HG03097 (cell line): ENCODE measurements around the gene PCAT7.

Source experiments
- ATAC-seq: cut with Tn5 transposase; IDR thresholded peaks from one replicate; pipeline ENCODE4 v1.9.1; 2021; ENCODE audit not compliant: unreplicated experiment, low FRiP score

PCAT7 gene

DNA sequence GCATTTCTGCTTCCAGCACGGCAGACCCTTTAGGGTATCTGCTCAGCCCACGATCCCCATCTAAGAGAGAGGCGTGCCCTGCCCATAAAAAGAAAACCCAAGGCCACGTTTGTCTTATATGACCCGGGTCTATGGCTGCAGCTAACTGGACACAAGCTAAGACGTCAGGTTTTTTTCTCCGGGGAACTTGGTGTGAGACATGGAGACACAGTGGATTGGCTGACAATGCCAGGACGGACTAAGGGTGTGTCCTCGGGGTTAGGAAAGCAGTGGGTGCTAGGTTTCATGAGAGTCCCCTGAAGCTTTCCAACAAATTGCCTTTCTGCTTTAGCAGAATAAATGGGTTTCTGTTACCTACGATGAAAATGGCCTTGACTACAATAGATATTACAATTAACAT is 45.8 kb downstream of the PCAT7 start:
- no peak for ATAC-seq

DNA sequence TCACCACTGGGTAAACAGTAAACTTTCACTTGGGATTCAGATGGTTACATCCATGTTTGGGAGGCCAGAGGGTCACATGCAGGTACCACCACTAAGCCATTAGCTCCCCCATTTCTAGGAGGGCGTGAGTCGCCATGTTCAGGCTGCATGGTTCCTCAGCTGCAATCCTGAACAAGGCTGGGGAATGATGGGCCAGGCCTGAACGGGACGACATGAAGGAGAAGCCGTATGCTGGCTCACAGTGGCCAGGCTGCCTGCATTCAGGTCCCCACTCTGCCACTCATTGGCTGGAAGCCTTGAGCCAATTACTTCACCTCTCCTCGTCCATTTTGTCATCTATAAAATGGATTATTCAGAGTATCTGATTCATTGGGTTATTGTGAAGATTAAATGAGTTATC is 47.8 kb downstream of the PCAT7 start:
- ATAC-seq, result no peak

DNA sequence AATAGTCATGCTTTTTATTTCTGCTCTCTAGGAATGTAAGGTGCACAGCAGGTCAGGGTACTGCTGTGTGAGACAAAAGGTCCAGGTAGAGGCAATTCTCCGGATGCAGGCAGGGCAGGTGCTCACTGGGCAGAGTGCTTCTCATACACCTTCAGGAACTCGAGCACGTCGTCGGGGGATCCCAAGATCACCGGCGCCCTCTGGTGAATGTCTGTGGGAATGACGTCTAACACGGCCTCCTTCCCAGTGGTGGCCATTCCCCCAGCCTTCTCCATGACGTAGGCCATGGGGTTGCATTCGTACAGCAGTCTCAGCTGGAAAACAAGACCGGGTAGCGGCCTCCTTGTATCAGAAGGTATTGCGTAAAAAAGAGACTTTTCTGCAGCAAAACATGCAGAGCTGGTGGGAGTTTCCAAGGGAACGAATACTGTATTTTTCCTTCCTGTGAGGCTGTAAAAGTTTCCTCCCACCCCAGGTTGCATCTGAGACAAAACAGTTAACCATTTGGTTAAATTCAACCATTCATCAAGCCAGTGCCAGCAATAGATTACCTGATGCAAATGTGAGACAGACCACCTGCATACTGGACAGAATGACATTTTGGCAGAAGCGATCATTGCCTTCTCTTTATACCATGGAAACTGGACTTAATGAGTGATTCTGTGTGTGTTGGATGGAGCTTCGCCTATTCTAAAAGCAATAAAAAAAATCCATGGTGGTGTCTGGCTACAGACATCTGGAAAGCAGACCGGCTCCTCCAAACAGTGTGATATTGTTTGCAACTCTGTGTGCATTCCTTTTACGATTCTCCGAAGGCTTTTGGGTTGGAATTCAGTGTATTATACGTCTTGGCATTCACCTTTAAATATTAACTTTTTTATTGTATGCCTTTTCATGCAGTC is 48.6 kb downstream of the PCAT7 start:
- ATAC-seq, result no peak

DNA sequence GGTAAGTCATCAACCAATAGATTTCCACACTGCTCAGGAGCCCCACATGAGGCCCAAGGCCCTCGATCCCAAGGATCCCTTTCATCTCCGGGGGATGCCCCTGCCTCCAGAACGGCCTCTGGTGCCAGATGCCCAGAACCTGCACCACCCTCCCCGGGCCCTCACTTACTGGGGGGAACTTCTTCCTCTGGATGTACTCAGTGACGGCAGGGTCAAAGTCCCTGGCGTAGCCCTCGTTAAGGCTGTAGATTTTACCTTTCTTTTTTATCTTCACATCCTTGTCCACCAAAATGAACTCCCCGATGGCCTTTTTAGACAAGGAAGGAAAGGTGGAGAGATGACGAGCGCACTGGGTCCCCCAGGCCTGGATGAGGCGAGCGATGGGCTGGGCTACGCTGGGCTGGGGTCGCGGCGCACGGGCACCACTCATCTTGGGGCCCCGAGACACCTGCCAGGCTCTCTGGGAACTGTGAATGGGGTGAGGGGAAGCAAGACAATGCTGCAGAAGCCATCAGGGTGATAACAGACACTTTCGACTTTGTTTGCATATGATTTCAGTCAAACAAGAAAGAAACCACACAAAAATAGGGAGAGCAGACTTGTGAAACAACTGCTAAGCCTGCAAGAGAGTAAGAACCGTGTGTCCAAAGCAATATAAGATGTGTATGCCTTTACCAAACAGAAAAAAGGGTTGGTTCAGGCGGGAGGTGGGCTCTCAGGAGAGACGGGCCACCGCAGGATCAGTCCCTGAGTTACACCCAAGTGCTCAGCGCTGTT is 52.0 kb downstream of the PCAT7 start:
- ATAC-seq, result no peak

DNA sequence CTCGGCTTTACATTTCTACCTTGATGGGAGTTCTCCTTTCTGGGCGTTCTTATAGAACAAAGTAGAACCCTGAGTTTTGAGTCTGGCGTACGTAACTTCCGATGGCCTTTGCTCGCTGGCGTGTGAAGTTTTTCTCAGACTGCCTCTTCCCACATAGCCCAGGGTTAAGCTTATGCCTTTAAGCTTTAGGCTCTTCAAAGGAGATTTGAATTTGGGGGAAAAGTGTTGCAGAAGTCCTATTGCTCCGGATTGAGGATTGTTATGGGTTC is 52.5 kb downstream of the PCAT7 start:
- ATAC-seq, result no peak

DNA sequence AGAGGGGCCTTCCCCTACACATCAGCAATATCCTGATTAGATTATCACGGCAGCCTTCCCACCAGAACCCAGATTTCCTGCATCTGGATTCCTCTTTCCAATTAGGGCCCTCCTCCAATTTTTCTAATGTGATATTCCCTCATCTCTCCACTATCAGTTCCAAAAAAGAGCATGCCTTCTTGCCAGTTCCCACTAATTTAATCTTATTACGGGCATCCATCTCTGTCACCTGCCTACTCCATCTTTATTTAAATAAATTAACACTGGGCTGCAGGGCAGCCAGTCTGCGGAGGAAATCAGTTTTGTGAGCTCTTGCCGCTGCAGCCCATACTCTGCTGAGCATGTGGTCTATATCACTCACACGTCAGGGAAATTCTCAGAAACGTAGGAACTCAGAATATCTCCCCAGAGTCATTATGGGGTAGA is 55.3 kb downstream of the PCAT7 start:
- ATAC-seq, result no peak

DNA sequence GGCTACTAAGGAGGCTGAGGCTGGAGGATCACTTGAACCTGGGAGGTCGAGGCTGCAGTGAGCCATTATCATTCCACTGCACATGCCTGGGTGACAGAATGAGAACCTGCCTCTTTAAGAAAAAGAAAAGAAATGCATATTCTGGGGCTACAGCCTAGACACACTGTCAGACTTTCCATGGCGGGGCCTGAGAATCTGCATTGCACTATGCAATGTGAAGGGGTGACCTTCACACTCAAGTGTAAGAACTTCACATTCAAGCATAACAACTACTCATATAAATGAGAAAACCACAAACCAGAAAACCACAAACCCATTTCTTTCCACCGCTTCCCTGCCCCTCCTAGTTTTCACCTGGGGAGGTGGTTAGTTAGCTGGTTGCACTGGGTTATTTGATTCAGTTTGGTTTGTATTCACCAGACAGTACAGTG is 56.8 kb downstream of the PCAT7 start:
- no peak for ATAC-seq

DNA sequence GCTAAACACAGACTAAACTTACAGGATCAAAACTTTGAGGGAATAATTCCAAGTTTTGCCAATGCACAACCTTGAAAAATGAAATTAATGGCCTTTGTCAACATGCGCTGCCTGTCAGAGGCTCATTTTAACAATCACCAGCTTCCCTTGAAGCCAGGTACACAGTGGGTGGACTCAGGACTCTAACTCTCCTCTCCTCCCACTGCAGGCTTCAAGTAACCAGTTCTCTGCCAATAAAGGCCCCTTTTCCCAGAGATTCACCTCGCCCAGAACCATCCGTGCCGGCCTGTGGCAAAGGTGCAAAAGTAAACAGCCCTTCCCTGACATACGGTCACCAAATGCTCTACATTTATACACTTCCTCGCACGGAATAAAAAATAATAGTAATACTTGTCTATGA is 57.2 kb downstream of the PCAT7 start:
- ATAC-seq, result no peak

DNA sequence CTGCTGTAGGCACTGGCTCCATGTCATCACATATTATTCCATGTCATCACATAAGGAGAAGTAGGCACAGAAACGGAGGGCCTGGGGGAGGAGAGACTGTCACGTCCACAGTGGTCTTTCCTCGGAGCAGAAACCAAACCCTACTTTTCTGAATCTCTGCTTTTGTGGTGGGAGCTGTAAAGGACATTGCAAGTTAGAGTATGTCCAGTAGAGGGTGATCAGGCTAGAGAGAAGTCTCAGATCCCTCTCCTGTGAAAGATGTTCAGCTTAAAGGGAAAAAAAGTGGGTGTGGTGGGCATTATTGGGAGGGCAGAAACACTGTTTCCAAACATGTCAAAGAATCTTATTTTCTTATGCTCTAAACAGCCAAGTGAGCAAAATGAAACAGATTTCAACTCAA is 58.1 kb downstream of the PCAT7 start:
- ATAC-seq, result no peak

DNA sequence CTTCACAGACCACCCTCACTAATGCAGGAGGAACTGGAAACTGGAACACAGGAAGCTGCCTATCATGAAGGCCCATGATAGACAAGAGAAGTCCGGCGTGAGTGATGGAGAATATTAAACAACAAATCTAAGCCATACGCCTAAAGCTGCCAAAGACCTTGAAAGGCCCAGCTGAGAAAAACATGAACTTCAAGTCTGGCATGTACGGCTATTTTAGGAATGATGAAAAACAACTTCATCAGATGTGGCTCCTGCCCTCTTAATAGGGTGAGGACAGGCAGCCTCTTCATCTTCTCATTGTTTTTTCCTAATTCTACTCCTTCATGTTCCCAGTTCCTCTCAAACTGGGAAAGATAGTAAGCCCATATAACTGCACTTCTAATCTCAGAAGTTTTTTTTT is 64.1 kb downstream of the PCAT7 start:
- no peak for ATAC-seq
